ENCODE results near the gene CFAP99. TPM values are rescaled to one million over a fixed set of nuclear protein-coding genes. Genes with fewer than 3 reads are reported as not detected.

CFAP99 gene
- total RNA-seq, 2 experiments from 2014 or later, result not detected

GRCh38 chr4:2389691-2390090 is 29.1 kb upstream of the CFAP99 start:
- POLR2A ChIA-PET, result no interaction called here
- CTCF ChIA-PET, result interaction anchor here (1.2 kb wide), 1 partner anchor 32 kb away, joined by 3 read pairs; no protein-coding TSS in a partner anchor

- POLR2A ChIA-PET, result no interaction called here
- CTCF ChIA-PET, result interaction anchor here (1.2 kb wide), 1 partner anchor 31 kb away, joined by 3 read pairs; no protein-coding TSS in a partner anchor
These were observed 28.6 kb upstream of the CFAP99 start for GRCh38 chr4:2390146-2390545.

GRCh38 chr4:2390784-2391421 is 27.9 kb upstream of the CFAP99 start:
- POLR2A ChIA-PET, result no interaction called here
- CTCF ChIA-PET, result interaction anchor here (1.2 kb wide), 1 partner anchor 30 kb away, joined by 3 read pairs; no protein-coding TSS in a partner anchor

GRCh38 chr4:2393353-2394270 is 25.1 kb upstream of the CFAP99 start:
- CTCF ChIA-PET, result interaction anchor here (0.7 to 1.2 kb wide), 3 partner anchors 14 to 26 kb away, joined by 3 to 4 read pairs (median 3); partner anchors contain the start of gene CFAP99
- POLR2A ChIA-PET, result interaction anchor here (0.7 kb wide), 1 partner anchor 19 kb away, joined by 3 read pairs; no protein-coding TSS in a partner anchor

- POLR2A ChIA-PET, result no interaction called here
- CTCF ChIA-PET, result interaction anchor here (0.8 kb wide), 1 partner anchor 15 kb away, joined by 4 read pairs; no protein-coding TSS in a partner anchor
These were observed 24.2 kb upstream of the CFAP99 start for GRCh38 chr4:2394528-2394927.

- ChIA-PET CTCF (no interaction called here), POLR2A (no interaction called here)
These were observed 23.7 kb upstream of the CFAP99 start for GRCh38 chr4:2395038-2395437.

- CTCF ChIA-PET, result interaction anchor here (0.5 kb wide), 1 partner anchor 481 kb away, joined by 3 read pairs; no protein-coding TSS in a partner anchor
- POLR2A ChIA-PET, result no interaction called here
These were observed 23.2 kb upstream of the CFAP99 start for GRCh38 chr4:2395584-2395983.

GRCh38 chr4:2396781-2397368 is 21.9 kb upstream of the CFAP99 start:
- CTCF ChIA-PET, result no interaction called here
- POLR2A ChIA-PET, result no interaction called here

- ChIA-PET POLR2A (interaction anchor here (0.5 kb wide), 1 partner anchor 340 kb away, joined by 3 read pairs; no protein-coding TSS in a partner anchor), CTCF (interaction anchor here (1.2 kb wide), 1 partner anchor 21 kb away, joined by 3 read pairs; the partner anchor contains the start of gene CFAP99)
These were observed 21.0 kb upstream of the CFAP99 start for GRCh38 chr4:2397596-2398379.

GRCh38 chr4:2399216-2399615 is 19.5 kb upstream of the CFAP99 start:
- POLR2A ChIA-PET, result no interaction called here
- CTCF ChIA-PET, result interaction anchor here (1.0 kb wide), 1 partner anchor 13 kb away, joined by 5 read pairs; no protein-coding TSS in a partner anchor

GRCh38 chr4:2399631-2400190 is 19.0 kb upstream of the CFAP99 start:
- ChIA-PET POLR2A (no interaction called here), CTCF (interaction anchor here (1.0 kb wide), 1 partner anchor 13 kb away, joined by 5 read pairs; no protein-coding TSS in a partner anchor)

- ChIA-PET CTCF (interaction anchor here (1.0 kb wide), 1 partner anchor 11 kb away, joined by 3 read pairs; no protein-coding TSS in a partner anchor), POLR2A (interaction anchor here (2.7 kb wide), 1 partner anchor 12 kb away, joined by 7 read pairs; no protein-coding TSS in a partner anchor)
These were observed 17.7 kb upstream of the CFAP99 start for GRCh38 chr4:2400841-2401609.

GRCh38 chr4:2401610-2401983 is 17.2 kb upstream of the CFAP99 start:
- CTCF ChIA-PET, result interaction anchor here (1.0 kb wide), 1 partner anchor 11 kb away, joined by 3 read pairs; no protein-coding TSS in a partner anchor
- POLR2A ChIA-PET, result interaction anchor here (2.7 kb wide), 1 partner anchor 11 kb away, joined by 7 read pairs; no protein-coding TSS in a partner anchor

- ChIA-PET CTCF (interaction anchor here (1.0 to 1.3 kb wide), 2 partner anchors 10 kb away, joined by 3 to 5 read pairs; no protein-coding TSS in a partner anchor), POLR2A (interaction anchor here (2.7 kb wide), 1 partner anchor 10 kb away, joined by 7 read pairs; no protein-coding TSS in a partner anchor)
These were observed 16.5 kb upstream of the CFAP99 start for GRCh38 chr4:2402048-2402842.

GRCh38 chr4:2402941-2403340 is 15.8 kb upstream of the CFAP99 start:
- ChIA-PET POLR2A (interaction anchor here (2.7 kb wide), 1 partner anchor 10 kb away, joined by 7 read pairs; no protein-coding TSS in a partner anchor), CTCF (interaction anchor here (1.3 kb wide), 1 partner anchor 9 kb away, joined by 5 read pairs; no protein-coding TSS in a partner anchor)

GRCh38 chr4:2406406-2406805 is 12.3 kb upstream of the CFAP99 start:
- ChIA-PET CTCF (interaction anchor here (1.2 kb wide), 1 partner anchor 186 kb away, joined by 3 read pairs; no protein-coding TSS in a partner anchor), POLR2A (no interaction called here)
